ENCODE data around the gene ARF5. TPM values are rescaled to one million over a fixed set of nuclear protein-coding genes. Genes with fewer than 3 reads are reported as not detected.
"Not testable (repeated sequence)": the region's sequence is repeated elsewhere in the genome, so short reads cannot be mapped to it uniquely, and the experiment has no call there.

ARF5 gene
- total RNA-seq (10 to 100 TPM; 87.0 TPM), total RNA-seq (16.6 to 67.8 (median 46.6) reads per million in 172 experiments)
- 155 TPM for polyA plus RNA-seq (2013, experiment 1 of 2)
- polyA plus RNA-seq (2013, experiment 2 of 2): 138 TPM

- H3K27me3 ChIP-seq (ENCODE audit: control insufficient read depth in 1 of 2, insufficient read depth in 2 of 2, low read length in 2 of 2): no peaks in the 10 kb centered on the region
- DNase-seq: peak; percentile 76 to 93 (median 87)
- Mint-ChIP-seq H3K9me3 (no peaks in the 10 kb centered on the region), H3K4me1 (ENCODE audit: low read depth) (peaks cover 59% of the 10 kb centered on the region), H3K27me3 (no peaks in the 10 kb centered on the region), H3K27ac (peak within 1 kb of the TSS; percentile 92), H3K4me3 (peak within 1 kb of the TSS; percentile 99), H3K36me3 (ENCODE audit: low read depth) (peaks cover 65% of the 10 kb centered on the region)
- intact Hi-C loops (cut with DNase I, micrococcal nuclease): loop anchor here (2.0 to 10.0 kb wide), 9 partner anchors 63 to 1917 kb away; partner anchors contain the start of genes RBM28 (in 1 of the 2), SMKR1 (in 1 of the 2), TNPO3 (in 1 of the 2) and ZNF800 (in 1 of the 2)
- CTCF ChIA-PET: interaction anchor here (1.0 kb wide), 1 partner anchor 240 kb away, joined by 4 read pairs; no protein-coding TSS in a partner anchor
- H3K4me1 ChIP-seq (ENCODE audit: insufficient read depth, low read length): peaks cover 49% of the 10 kb centered on the region
- ATAC-seq (ENCODE audit: poor library complexity): peak; percentile 75
- peak within 1 kb of the TSS; percentile 92 for H3K4me3 ChIP-seq (ENCODE audit: low read length)
- peak within 1 kb of the TSS; percentile 68 to 76 for H3K27ac ChIP-seq (ENCODE audit: low read depth in 1 of 2, low read length in 2 of 2)
- H3K36me3 ChIP-seq (ENCODE audit: insufficient read depth, low read length): peaks cover 16% of the 10 kb centered on the region
- H3K9me3 ChIP-seq (ENCODE audit: control insufficient read depth in 1 of 2, insufficient read depth in 1 of 2, low read length in 2 of 2): no peaks in the 10 kb centered on the region
- POLR2A ChIA-PET: interaction anchor here (0.8 to 1.7 kb wide), 6 partner anchors 10 to 268 kb away, joined by 3 to 16 read pairs (median 4); partner anchors contain the start of genes SND1 and ZNF800
- TF ChIP-seq, protein P1, sequence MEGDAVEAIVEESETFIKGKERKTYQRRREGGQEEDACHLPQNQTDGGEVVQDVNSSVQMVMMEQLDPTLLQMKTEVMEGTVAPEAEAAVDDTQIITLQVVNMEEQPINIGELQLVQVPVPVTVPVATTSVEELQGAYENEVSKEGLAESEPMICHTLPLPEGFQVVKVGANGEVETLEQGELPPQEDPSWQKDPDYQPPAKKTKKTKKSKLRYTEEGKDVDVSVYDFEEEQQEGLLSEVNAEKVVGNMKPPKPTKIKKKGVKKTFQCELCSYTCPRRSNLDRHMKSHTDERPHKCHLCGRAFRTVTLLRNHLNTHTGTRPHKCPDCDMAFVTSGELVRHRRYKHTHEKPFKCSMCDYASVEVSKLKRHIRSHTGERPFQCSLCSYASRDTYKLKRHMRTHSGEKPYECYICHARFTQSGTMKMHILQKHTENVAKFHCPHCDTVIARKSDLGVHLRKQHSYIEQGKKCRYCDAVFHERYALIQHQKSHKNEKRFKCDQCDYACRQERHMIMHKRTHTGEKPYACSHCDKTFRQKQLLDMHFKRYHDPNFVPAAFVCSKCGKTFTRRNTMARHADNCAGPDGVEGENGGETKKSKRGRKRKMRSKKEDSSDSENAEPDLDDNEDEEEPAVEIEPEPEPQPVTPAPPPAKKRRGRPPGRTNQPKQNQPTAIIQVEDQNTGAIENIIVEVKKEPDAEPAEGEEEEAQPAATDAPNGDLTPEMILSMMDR (IDR thresholded peaks at IDR 0.05): no peak
Measured at GRCh38 chr7:127588019-127588696, at the start of gene ARF5. ARF5 (plus strand) TSS chr7:127588411; CDS start chr7:127588499, 88 bp downstream.

- Histone ChIP-seq H3K27me3 (ENCODE audit: control insufficient read depth in 1 of 2, insufficient read depth in 2 of 2, low read length in 2 of 2) (peaks cover 10 to 14% of the 10 kb centered on the region in 2 experiments), H3K4me3 (ENCODE audit: low read length) (no peak overlapping the region), H3K4me1 (ENCODE audit: insufficient read depth, low read length) (no peaks in the 10 kb centered on the region), H3K27ac (ENCODE audit: low read depth in 1 of 2, low read length in 2 of 2) (no peak overlapping the region), H3K9me3 (ENCODE audit: control insufficient read depth in 1 of 2, insufficient read depth in 1 of 2, low read length in 2 of 2) (peaks cover 0 to 3% of the 10 kb centered on the region in 2 experiments), H3K36me3 (ENCODE audit: insufficient read depth, low read length) (no peaks in the 10 kb centered on the region)
- POLR2A ChIA-PET: no interaction called here
- CTCF ChIA-PET: no interaction called here
- peaks cover 79% of the 10 kb centered on the region for H3K27me3 Mint-ChIP-seq
- ATAC-seq (ENCODE audit: poor library complexity) (no peak), DNase-seq (no peak)
- TF ChIP-seq, protein P1 (IDR thresholded peaks at IDR 0.05): no peak
- H3K4me3 Mint-ChIP-seq: no peak overlapping the region
- intact Hi-C loops (cut with DNase I, micrococcal nuclease): no loop called here
- no peaks in the 10 kb centered on the region for H3K9me3 Mint-ChIP-seq
- H3K36me3 Mint-ChIP-seq (ENCODE audit: low read depth): no peaks in the 10 kb centered on the region
- H3K27ac Mint-ChIP-seq: no peak overlapping the region
- peaks cover 6% of the 10 kb centered on the region for H3K4me1 Mint-ChIP-seq (ENCODE audit: low read depth)
Measured at GRCh38 chr7:127539116-127539515, 49.1 kb upstream of the ARF5 start.

GRCh38 chr7:127540461-127540860, 47.8 kb upstream of the ARF5 start:
- H3K9me3 ChIP-seq (ENCODE audit: control insufficient read depth in 1 of 2, insufficient read depth in 1 of 2, low read length in 2 of 2); H3K36me3 ChIP-seq (ENCODE audit: insufficient read depth, low read length); H3K9me3 Mint-ChIP-seq; H3K4me3 ChIP-seq (ENCODE audit: low read length); H3K4me3 Mint-ChIP-seq; H3K27ac ChIP-seq (ENCODE audit: low read depth in 1 of 2, low read length in 2 of 2); H3K27ac Mint-ChIP-seq; POLR2A ChIA-PET; ATAC-seq (ENCODE audit: poor library complexity); H3K36me3 Mint-ChIP-seq (ENCODE audit: low read depth); CTCF ChIA-PET; H3K4me1 Mint-ChIP-seq (ENCODE audit: low read depth); H3K4me1 ChIP-seq (ENCODE audit: insufficient read depth, low read length); DNase-seq; intact Hi-C loops (cut with DNase I, micrococcal nuclease): not testable (repeated sequence)
- H3K27me3 ChIP-seq (ENCODE audit: control insufficient read depth in 1 of 2, insufficient read depth in 2 of 2, low read length in 2 of 2): peaks cover 4 to 10% of the 10 kb centered on the region in 2 experiments
- peaks cover 67% of the 10 kb centered on the region for H3K27me3 Mint-ChIP-seq

Data from CD4-positive, alpha-beta T cell (primary cell).